ENCODE results near the gene JPH2. TPM values are rescaled to one million over a fixed set of nuclear protein-coding genes. Genes with fewer than 3 reads are reported as not detected.

JPH2 gene
- total and polyA plus RNA-seq, 2 of the 4 experiments (the other 2 are of a cell fraction), result 0.44 to 0.54 TPM

GRCh38 chr20:44098657-44099056 is 88.3 kb downstream of the JPH2 start:
- 93% methylated on average over 3 of the region's 5 CpGs; no CpG with 5 or more reads in 1 of the 2 experiments for WGBS, 2 experiments (ENCODE audit: extremely low coverage in 2 of 2, insufficient read length in 1 of 2)
- dilution Hi-C loops (cut with HindIII; ENCODE audit: low sequenced_read_pairs, unreplicated experiment) (no loop called here), in situ Hi-C loops (cut with MboI; ENCODE audit: low sequenced_read_pairs) (loop anchor here (10.0 kb wide), 1 partner anchor 644 kb away; the partner anchor contains the start of gene SRSF6), intact Hi-C loops (cut with micrococcal nuclease) (no loop called here)
- Histone ChIP-seq H2AK9ac (replicated peaks; ENCODE audit: low read depth, low read length, poor library complexity) (no peak overlapping the region), H3K56ac (ENCODE audit: extremely low read depth, insufficient read depth, low read length) (no peak overlapping the region), H2BK5ac (ENCODE audit: low read depth, low read length, poor library complexity, severe bottlenecking) (no peak overlapping the region), H2BK20ac (ENCODE audit: low read depth, low read length) (no peak overlapping the region), H2BK120ac (ENCODE audit: low read depth, low read length) (no peak overlapping the region), H3K18ac (ENCODE audit: low read depth, low read length) (no peak overlapping the region), H3K4ac (ENCODE audit: low read depth, low read length) (no peak overlapping the region), H3K14ac (replicated peaks; ENCODE audit: low read depth, low read length) (no peak overlapping the region), H3K4me2 (ENCODE audit: low read depth, low read length) (no peak overlapping the region), H3K79me1 (ENCODE audit: low read depth in 1 of 2, low read length in 2 of 2) (no peaks in the 10 kb centered on the region), H3K9me1 (ENCODE audit: insufficient read depth, low read length) (no peaks in the 10 kb centered on the region), H3K9ac (ENCODE audit: low read depth, low read length) (no peak overlapping the region), H4K91ac (ENCODE audit: insufficient read depth, low read depth, low read length) (no peak overlapping the region), H2AFZ (replicated peaks; ENCODE audit: low read length, poor library complexity) (no peak overlapping the region), H3K4me3 (ENCODE audit: insufficient read depth, low read depth, low read length) (no peak overlapping the region), H3K9me3 (ENCODE audit: control insufficient read depth, insufficient read depth, low read length) (peaks cover 5% of the 10 kb centered on the region; the same call in 1 of the 2 replicates), H3K27ac (ENCODE audit: insufficient read depth, low read length) (no peak overlapping the region), H3K4me1 (ENCODE audit: control insufficient read depth, insufficient read depth, low read length) (no peaks in the 10 kb centered on the region), H4K8ac (ENCODE audit: low read depth in 2 of 2, low read length in 2 of 2) (no peak overlapping the region), H3K27me3 (ENCODE audit: control insufficient read depth, insufficient read depth, low read length) (peaks cover 2% of the 10 kb centered on the region), H4K20me1 (ENCODE audit: insufficient read depth, low read length) (no peaks in the 10 kb centered on the region), H3K23ac (ENCODE audit: low read depth, low read length) (no peak overlapping the region), H4K5ac (ENCODE audit: low read depth, low read length) (no peak overlapping the region), H3K36me3 (ENCODE audit: control insufficient read depth, insufficient read depth, low read length) (no peaks in the 10 kb centered on the region), H2BK15ac (ENCODE audit: low read depth, low read length) (no peak overlapping the region), H2AK5ac (ENCODE audit: low read depth, low read length) (no peak overlapping the region)
- TF ChIP-seq MXI1 (IDR thresholded peaks at IDR 0.05; ENCODE audit: borderline replicate concordance, low read depth, low read length) (no peak), FOS (IDR thresholded peaks at IDR 0.05; ENCODE audit: low read depth, low read length) (no peak), NFE2L2 (IDR thresholded peaks at IDR 0.05; ENCODE audit: low read depth, low read length) (no peak), CHD1 (IDR thresholded peaks at IDR 0.05; ENCODE audit: low read depth, low read length) (no peak), MAZ (IDR thresholded peaks at IDR 0.05; ENCODE audit: borderline replicate concordance, low read depth, low read length) (no peak)
- no TSS peak for BruUV-seq (replicated peaks)
- DNase-seq (no peak), ATAC-seq (ENCODE audit: low read depth) (no peak)
- POLR2A ChIA-PET (ENCODE audit: unreplicated experiment), result no interaction called here
- CTCF ChIA-PET, result no interaction called here
